Measurements from ENCODE around the gene RTN4RL2. TPM values are rescaled to one million over a fixed set of nuclear protein-coding genes. Genes with fewer than 3 reads are reported as not detected.

RTN4RL2 gene
- total RNA-seq, 3 donors from 2014 or later (not counting 1 experiment from before 2014, with no cell fraction given) = 0.38 to 0.61 (median 0.48) TPM

GRCh38 chr11:57500926-57501325 lies 40.6 kb downstream of the RTN4RL2 start:
- H3K4me1 Mint-ChIP-seq = peaks cover 0 to 7% of the 10 kb centered on the region in 2 donors
- Histone ChIP-seq H3K4me3 (ENCODE audit: low read length) (no peak overlapping the region), H3K36me3 (ENCODE audit: control insufficient read depth, insufficient read depth, low read length) (peaks cover 3% of the 10 kb centered on the region), H3K27ac (ENCODE audit: low read length) (no peak overlapping the region), H3K4me1 (ENCODE audit: control insufficient read depth, insufficient read depth, low read length) (no peaks in the 10 kb centered on the region), H3K9me3 (ENCODE audit: control insufficient read depth, insufficient read depth, low read length) (no peaks in the 10 kb centered on the region), H3K27me3 (ENCODE audit: control insufficient read depth, insufficient read depth, low read length) (no peaks in the 10 kb centered on the region)
- no peaks in the 10 kb centered on the region for H3K36me3 Mint-ChIP-seq
- ATAC-seq (no peak), DNase-seq (no peak)
- H3K9me3 Mint-ChIP-seq = no peaks in the 10 kb centered on the region
- intact Hi-C loops (cut with micrococcal nuclease) = no loop called here
- no peak overlapping the region for H3K27ac Mint-ChIP-seq
- WGBS (ENCODE audit: insufficient coverage) = 95% methylated on average over 15 of the region's 15 CpGs
- no peak overlapping the region for H3K4me3 Mint-ChIP-seq
- no peak for TF ChIP-seq CTCF (IDR thresholded peaks at IDR 0.05)
- H3K27me3 Mint-ChIP-seq (ENCODE audit: low read depth in 2 of 2) = no peaks in the 10 kb centered on the region

GRCh38 chr11:57501953-57502352 lies 41.6 kb downstream of the RTN4RL2 start:
- TF ChIP-seq CTCF (IDR thresholded peaks at IDR 0.05) = no peak
- Mint-ChIP-seq H3K9me3 (no peaks in the 10 kb centered on the region), H3K36me3 (no peaks in the 10 kb centered on the region), H3K27me3 (ENCODE audit: low read depth in 2 of 2) (no peaks in the 10 kb centered on the region), H3K27ac (no peak overlapping the region), H3K4me1 (peaks cover 0 to 7% of the 10 kb centered on the region in 2 donors), H3K4me3 (no peak overlapping the region)
- Histone ChIP-seq H3K4me1 (ENCODE audit: control insufficient read depth, insufficient read depth, low read length) (no peaks in the 10 kb centered on the region), H3K27ac (ENCODE audit: low read length) (no peak overlapping the region), H3K4me3 (ENCODE audit: low read length) (no peak overlapping the region), H3K36me3 (ENCODE audit: control insufficient read depth, insufficient read depth, low read length) (peaks cover 3% of the 10 kb centered on the region), H3K9me3 (ENCODE audit: control insufficient read depth, insufficient read depth, low read length) (no peaks in the 10 kb centered on the region), H3K27me3 (ENCODE audit: control insufficient read depth, insufficient read depth, low read length) (no peaks in the 10 kb centered on the region)
- ATAC-seq (no peak), DNase-seq (no peak)
- 98% methylated on average over 4 of the region's 4 CpGs for WGBS (ENCODE audit: insufficient coverage)
- intact Hi-C loops (cut with micrococcal nuclease) = no loop called here

GRCh38 chr11:57502376-57502775 lies 42.0 kb downstream of the RTN4RL2 start:
- ATAC-seq (no peak), DNase-seq (no peak)
- intact Hi-C loops (cut with micrococcal nuclease) = no loop called here
- H3K4me1 ChIP-seq (ENCODE audit: control insufficient read depth, insufficient read depth, low read length) = no peaks in the 10 kb centered on the region
- Mint-ChIP-seq H3K4me1 (peaks cover 0 to 7% of the 10 kb centered on the region in 2 donors), H3K27me3 (ENCODE audit: low read depth in 2 of 2) (no peaks in the 10 kb centered on the region), H3K36me3 (no peaks in the 10 kb centered on the region), H3K4me3 (no peak overlapping the region), H3K9me3 (no peaks in the 10 kb centered on the region), H3K27ac (no peak overlapping the region)
- no peak for TF ChIP-seq CTCF (IDR thresholded peaks at IDR 0.05)
- no peaks in the 10 kb centered on the region for H3K27me3 ChIP-seq (ENCODE audit: control insufficient read depth, insufficient read depth, low read length)
- H3K9me3 ChIP-seq (ENCODE audit: control insufficient read depth, insufficient read depth, low read length) = no peaks in the 10 kb centered on the region
- H3K36me3 ChIP-seq (ENCODE audit: control insufficient read depth, insufficient read depth, low read length) = peaks cover 3% of the 10 kb centered on the region
- H3K4me3 ChIP-seq (ENCODE audit: low read length) = no peak overlapping the region
- H3K27ac ChIP-seq (ENCODE audit: low read length) = no peak overlapping the region
- WGBS (ENCODE audit: insufficient coverage) = 90% methylated on average over 3 of the region's 3 CpGs

- Mint-ChIP-seq H3K9me3 (no peaks in the 10 kb centered on the region), H3K4me1 (peaks cover 0 to 7% of the 10 kb centered on the region in 2 donors), H3K27me3 (ENCODE audit: low read depth in 2 of 2) (no peaks in the 10 kb centered on the region), H3K27ac (no peak overlapping the region), H3K4me3 (no peak overlapping the region), H3K36me3 (no peaks in the 10 kb centered on the region)
- intact Hi-C loops (cut with micrococcal nuclease) = no loop called here
- DNase-seq = no peak
- Histone ChIP-seq H3K36me3 (ENCODE audit: control insufficient read depth, insufficient read depth, low read length) (peaks cover 3% of the 10 kb centered on the region), H3K9me3 (ENCODE audit: control insufficient read depth, insufficient read depth, low read length) (no peaks in the 10 kb centered on the region), H3K4me1 (ENCODE audit: control insufficient read depth, insufficient read depth, low read length) (no peaks in the 10 kb centered on the region), H3K27ac (ENCODE audit: low read length) (no peak overlapping the region), H3K4me3 (ENCODE audit: low read length) (no peak overlapping the region), H3K27me3 (ENCODE audit: control insufficient read depth, insufficient read depth, low read length) (no peaks in the 10 kb centered on the region)
- no peak for ATAC-seq
- no peak for TF ChIP-seq CTCF (IDR thresholded peaks at IDR 0.05)
These were observed 42.5 kb downstream of the RTN4RL2 start for GRCh38 chr11:57502870-57503269.

Measured in natural killer cell (primary cell).